Lung (tissue), 12 donors: Measurements from ENCODE around the gene SLC30A7. TPM values are rescaled to one million over a fixed set of nuclear protein-coding genes. Genes with fewer than 3 reads are reported as not detected.
"Not testable (repeated sequence)": the region's sequence is repeated elsewhere in the genome, so short reads cannot be mapped to it uniquely, and the experiment has no call there.

ENCODE experiments used
- ATAC-seq: fragments of 200-7000 bp; cut with Tn5 transposase; one replicate; pipeline ENCODE4 v1.9.1; 2020; ENCODE audit warnings: moderate number of reproducible peaks; ENCODE audit not compliant: insufficient read depth, low FRiP score
- DNase-seq, 3 donors: peaks; one replicate each; pipeline ENCODE4 v3.0.0-alpha.2; 2013 to 2017
- H3K27ac ChIP-seq, 2 donors: one replicate each; pipeline ENCODE4 v1.5.1; 2013; ENCODE audit warnings: mild to moderate bottlenecking in 2 of 2, moderate library complexity in 2 of 2, control low read depth in 1 of 2, inconsistent platforms in 1 of 2, low read depth in 1 of 2, low read length in 1 of 2
- H3K27me3 ChIP-seq, 3 donors: one replicate each; pipeline ENCODE4 v1.5.1; 2013; ENCODE audit warnings: low read length in 2 of 3; ENCODE audit not compliant: control insufficient read depth in 3 of 3, insufficient read depth in 3 of 3
- H3K36me3 ChIP-seq, 4 donors: one replicate each; pipeline ENCODE4 v1.5.1; 2013; ENCODE audit warnings: low read length in 4 of 4, mild to moderate bottlenecking in 1 of 4, moderate library complexity in 1 of 4; ENCODE audit not compliant: control insufficient read depth in 4 of 4, insufficient read depth in 4 of 4
- H3K4me1 ChIP-seq, 5 donors: one replicate each; pipeline ENCODE4 v1.5.1; 2013; ENCODE audit warnings: low read length in 5 of 5, mild to moderate bottlenecking in 2 of 5, moderate library complexity in 1 of 5; ENCODE audit not compliant: control insufficient read depth in 5 of 5, insufficient read depth in 5 of 5
- H3K4me3 ChIP-seq: one replicate; pipeline ENCODE4 v1.5.1; 2013; ENCODE audit warnings: mild to moderate bottlenecking, control low read depth, moderate library complexity
- H3K9ac ChIP-seq, 2 donors: one replicate each; pipeline ENCODE4 v1.5.1; 2013; ENCODE audit warnings: low read length in 2 of 2, control low read depth in 1 of 2; ENCODE audit not compliant: insufficient read depth in 1 of 2
- H3K9me3 ChIP-seq, 4 donors: one replicate each; pipeline ENCODE4 v1.5.1; 2013; ENCODE audit warnings: low read length in 3 of 4, mild to moderate bottlenecking in 1 of 4, moderate library complexity in 1 of 4; ENCODE audit not compliant: control insufficient read depth in 4 of 4, insufficient read depth in 3 of 4
- WGBS, 2 donors: extraction: QIAGEN DNeasy Blood & Tissue Kit; methylation state at CpG; one replicate each; pipeline ENCODE4 v1.1.7; 2013; 5-methylcytosine and 5-hydroxymethylcytosine counted together
- polyA plus RNA-seq, 2 donors: library from polyadenylated mRNA; stranded (reverse); fragments of 200-250 nt; gene quantifications; one replicate each; pipeline ENCODE4 v1.2.1, GENCODE V29; 2013
- total RNA-seq, 2 donors: library from RNA; depleted of rRNA in 1 of 2; stranded (reverse); fragments of >200 nt in 1 of 2; gene quantifications; one replicate each; pipeline ENCODE4 v1.2.1, GENCODE V29; 2014 to 2021
- TF ChIP-seq, protein P1 (sequence below): IDR thresholded peaks from 2 replicates; pipeline ENCODE4 v1.5.1; 2012; ENCODE audit warnings: mild to moderate bottlenecking; ENCODE audit errors: control extremely low read depth, extremely low read depth
- donor health status: control.
- donor health status: control.
- donor health status: Bipolar disorder and iron deficiency.
- donor health status: healthy.
- donor health status: DM: yes; HTN: yes; CAD: no.

The SLC30A7 gene
- total and polyA plus RNA-seq, 4 donors: 7.6 to 33.9 (median 19.6) TPM

DNA sequence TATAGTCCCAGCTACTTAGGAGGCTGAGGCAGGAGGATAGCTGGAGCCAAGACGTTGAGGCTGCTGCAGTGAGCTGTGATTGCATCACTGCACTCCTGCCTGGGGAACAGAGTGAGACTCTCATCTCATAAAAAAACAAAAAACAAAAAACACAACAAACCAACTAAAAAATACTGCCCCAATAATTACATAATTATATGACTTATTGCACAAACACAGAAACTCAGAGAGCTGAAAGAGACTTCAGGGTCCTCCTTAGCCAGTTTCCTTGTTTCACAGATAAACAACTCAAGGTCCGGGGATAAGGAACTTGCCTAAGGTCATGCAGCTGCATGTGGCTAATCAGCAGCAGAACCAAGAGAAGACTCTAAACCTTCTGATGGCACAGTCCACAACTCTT is 13.2 kb upstream of the SLC30A7 start:
- no peak overlapping the region for H3K4me3 ChIP-seq
- ATAC-seq (no peak), DNase-seq (no peak)
- no peaks in the 10 kb centered on the region for H3K4me1 ChIP-seq
- no peaks in the 10 kb centered on the region for H3K9me3 ChIP-seq
- peaks cover 0 to 15% (median 2%) of the 10 kb centered on the region in 4 donors for H3K36me3 ChIP-seq
- 34 to 60% methylated on average over 2 of the region's 2 CpGs for WGBS, 2 donors
- no peak overlapping the region for H3K27ac ChIP-seq
- no peaks in the 10 kb centered on the region for H3K27me3 ChIP-seq
- no peak overlapping the region for H3K9ac ChIP-seq
- TF ChIP-seq, protein P1, sequence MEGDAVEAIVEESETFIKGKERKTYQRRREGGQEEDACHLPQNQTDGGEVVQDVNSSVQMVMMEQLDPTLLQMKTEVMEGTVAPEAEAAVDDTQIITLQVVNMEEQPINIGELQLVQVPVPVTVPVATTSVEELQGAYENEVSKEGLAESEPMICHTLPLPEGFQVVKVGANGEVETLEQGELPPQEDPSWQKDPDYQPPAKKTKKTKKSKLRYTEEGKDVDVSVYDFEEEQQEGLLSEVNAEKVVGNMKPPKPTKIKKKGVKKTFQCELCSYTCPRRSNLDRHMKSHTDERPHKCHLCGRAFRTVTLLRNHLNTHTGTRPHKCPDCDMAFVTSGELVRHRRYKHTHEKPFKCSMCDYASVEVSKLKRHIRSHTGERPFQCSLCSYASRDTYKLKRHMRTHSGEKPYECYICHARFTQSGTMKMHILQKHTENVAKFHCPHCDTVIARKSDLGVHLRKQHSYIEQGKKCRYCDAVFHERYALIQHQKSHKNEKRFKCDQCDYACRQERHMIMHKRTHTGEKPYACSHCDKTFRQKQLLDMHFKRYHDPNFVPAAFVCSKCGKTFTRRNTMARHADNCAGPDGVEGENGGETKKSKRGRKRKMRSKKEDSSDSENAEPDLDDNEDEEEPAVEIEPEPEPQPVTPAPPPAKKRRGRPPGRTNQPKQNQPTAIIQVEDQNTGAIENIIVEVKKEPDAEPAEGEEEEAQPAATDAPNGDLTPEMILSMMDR: no peak

DNA sequence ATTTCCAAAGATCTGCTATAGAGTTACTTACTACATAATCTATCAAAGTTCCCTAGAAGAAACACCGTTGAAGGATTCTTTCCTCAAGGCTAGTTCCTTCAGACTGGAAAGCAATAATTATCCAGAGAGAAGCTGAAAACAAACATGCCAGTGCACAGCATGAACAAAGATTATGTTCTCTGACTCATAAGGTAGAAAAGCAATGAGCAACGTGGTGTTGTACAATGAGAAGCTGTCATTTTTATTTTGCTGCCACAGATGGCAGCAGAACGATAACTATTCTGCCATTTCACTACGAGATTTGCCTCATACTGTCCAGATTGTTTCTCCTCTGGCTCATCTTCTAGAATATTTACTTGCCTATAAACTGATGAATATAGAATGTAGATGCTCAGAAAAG is 11.9 kb upstream of the SLC30A7 start:
- Histone ChIP-seq H3K4me1 (no peaks in the 10 kb centered on the region), H3K27ac (no peak overlapping the region), H3K27me3 (no peaks in the 10 kb centered on the region), H3K9me3 (no peaks in the 10 kb centered on the region), H3K4me3 (no peak overlapping the region), H3K9ac (no peak overlapping the region), H3K36me3 (peaks cover 0 to 15% (median under 1%) of the 10 kb centered on the region in 4 donors)
- ATAC-seq: no peak
- DNase-seq: no peak
- TF ChIP-seq, protein P1: no peak
- 73 to 77% methylated on average over 4 of the region's 4 CpGs for WGBS, 2 donors

DNA sequence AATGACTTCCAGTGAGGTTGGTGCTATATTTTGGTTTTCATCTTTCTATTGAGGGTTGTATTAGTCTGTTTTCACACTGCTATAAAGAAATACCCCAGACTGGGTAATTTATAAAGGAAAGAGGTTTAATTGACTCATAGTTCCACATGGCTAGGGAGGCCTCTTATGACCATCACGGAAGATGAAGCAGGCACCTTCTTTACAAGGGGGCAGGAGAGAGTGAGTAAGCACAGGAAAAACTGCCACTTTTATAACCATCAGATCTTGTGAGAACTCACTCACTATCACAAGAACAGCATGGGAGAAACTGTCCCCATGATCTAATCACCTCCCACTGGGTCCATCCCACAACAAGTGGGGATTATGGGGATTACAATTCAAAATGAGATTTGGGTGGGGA is 6.9 kb upstream of the SLC30A7 start:
- Histone ChIP-seq H3K4me1 (peaks cover 0 to 15% (median 0%) of the 10 kb centered on the region in 5 donors), H3K36me3 (peaks cover 0 to 22% (median 4%) of the 10 kb centered on the region in 4 donors)
- not testable (repeated sequence) for H3K9ac ChIP-seq, H3K4me3 ChIP-seq, H3K9me3 ChIP-seq, H3K27ac ChIP-seq, ATAC-seq, H3K27me3 ChIP-seq, DNase-seq
- WGBS, 2 donors: 91 to 100% methylated on average over 1 of the region's 1 CpG

DNA sequence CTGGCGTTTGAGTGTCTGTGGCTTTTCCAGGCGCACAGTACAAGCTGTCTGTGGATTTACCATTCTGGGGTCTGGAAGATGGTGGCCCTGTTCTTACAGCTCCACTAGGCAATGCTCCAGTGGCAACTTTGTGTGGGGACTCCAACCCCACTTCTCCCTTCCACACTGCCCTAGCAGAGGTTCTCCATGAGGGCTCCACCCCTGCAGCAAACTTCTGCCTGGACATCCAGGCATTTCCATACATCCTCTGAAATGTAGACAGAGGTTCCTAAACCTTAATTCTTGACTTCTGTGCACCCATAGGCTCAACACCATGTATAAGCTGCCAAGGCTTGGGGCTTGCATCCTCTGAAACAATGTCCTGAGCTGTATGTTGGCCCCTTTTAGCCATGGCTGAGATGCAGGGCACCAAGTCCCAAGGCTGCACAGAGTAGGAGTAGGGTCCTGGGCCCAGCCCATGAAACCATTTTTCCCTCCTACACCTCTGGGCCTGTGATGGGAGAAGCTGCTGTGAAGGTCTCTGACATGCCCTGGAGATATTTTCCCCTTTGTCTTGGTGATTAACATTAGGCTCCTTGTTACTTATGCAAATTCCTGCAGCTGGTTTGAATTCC is 5.9 kb upstream of the SLC30A7 start:
- Histone ChIP-seq H3K4me1 (peaks cover 0 to 16% (median 0%) of the 10 kb centered on the region in 5 donors), H3K36me3 (peaks cover 0 to 22% (median 4%) of the 10 kb centered on the region in 4 donors)
- DNase-seq, H3K4me3 ChIP-seq, ATAC-seq, H3K27me3 ChIP-seq, H3K27ac ChIP-seq, H3K9ac ChIP-seq, H3K9me3 ChIP-seq: not testable (repeated sequence)
- 98% methylated on average over 2 of the region's 2 CpGs for WGBS, 2 donors
